Ectodermal cell (in vitro differentiated cells): ENCODE measurements around the gene DNAJB1.

ENCODE experiments used
- H3K27ac ChIP-seq: 2 replicates; pipeline ENCODE4 v1.7.0; 2013; ENCODE audit warnings: mild to moderate bottlenecking, low read depth, low read length; ENCODE audit not compliant: insufficient read depth, poor library complexity, severe bottlenecking
- H3K27me3 ChIP-seq: 2 replicates; pipeline ENCODE4 v1.7.0; 2013; ENCODE audit warnings: mild to moderate bottlenecking, low read length; ENCODE audit not compliant: insufficient read depth, control insufficient read depth, poor library complexity, severe bottlenecking
- H3K36me3 ChIP-seq: one replicate; pipeline ENCODE4 v1.7.0; 2013; ENCODE audit warnings: low read length; ENCODE audit not compliant: control insufficient read depth, insufficient read depth
- H3K4me1 ChIP-seq: one replicate; pipeline ENCODE4 v1.7.0; 2013; ENCODE audit warnings: low read length; ENCODE audit not compliant: control insufficient read depth, insufficient read depth
- H3K4me3 ChIP-seq: 2 replicates; pipeline ENCODE4 v1.7.0; 2013; ENCODE audit warnings: low read depth, low read length, control low read depth; ENCODE audit not compliant: insufficient read depth
- H3K9me3 ChIP-seq: 2 replicates; pipeline ENCODE4 v1.7.0; 2013; ENCODE audit warnings: mild to moderate bottlenecking, low read length, moderate library complexity; ENCODE audit not compliant: control insufficient read depth
- WGBS, 2 experiments: methylation state at CpG; one replicate each; pipeline ENCODE4 v1.1.7; 2013; ENCODE audit warnings: missing lambda C conversion rate in 2 of 2; 5-methylcytosine and 5-hydroxymethylcytosine counted together

The DNAJB1 gene

GRCh38 chr19:14561847-14562351 is 43.7 kb upstream of the DNAJB1 start:
- H3K27ac ChIP-seq, result no peak overlapping the region
- H3K4me1 ChIP-seq, result peaks cover 46% of the 10 kb centered on the region
- H3K27me3 ChIP-seq, result no peaks in the 10 kb centered on the region
- H3K9me3 ChIP-seq, result no peaks in the 10 kb centered on the region
- 81 to 82% methylated on average over 22 of the region's 22 CpGs for WGBS, 2 experiments
- H3K36me3 ChIP-seq, result peaks cover 6% of the 10 kb centered on the region
- no peak overlapping the region for H3K4me3 ChIP-seq

DNA sequence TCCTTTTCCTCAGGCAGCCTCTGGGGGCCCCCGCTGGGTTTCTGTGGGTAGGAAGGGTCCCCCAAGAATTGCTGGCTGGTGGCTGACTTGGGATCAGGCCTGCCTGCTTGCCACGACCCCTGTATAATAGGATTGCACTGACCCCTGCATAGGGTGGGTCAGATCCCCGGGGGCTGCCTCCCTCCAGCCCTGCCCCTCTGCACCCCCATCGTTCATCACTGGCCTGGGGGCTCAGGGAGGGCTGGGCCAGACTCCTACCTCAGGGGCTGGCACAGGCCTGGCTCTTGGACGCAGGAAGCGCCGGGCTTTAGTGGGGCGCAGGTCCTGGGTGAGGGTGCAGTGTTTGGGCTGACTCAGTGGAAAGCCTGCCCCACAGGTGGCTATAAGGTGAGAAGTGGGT is 43.1 kb upstream of the DNAJB1 start:
- Histone ChIP-seq H3K4me1 (peaks cover 46% of the 10 kb centered on the region), H3K27me3 (no peaks in the 10 kb centered on the region), H3K36me3 (peaks cover 6% of the 10 kb centered on the region), H3K4me3 (no peak overlapping the region), H3K27ac (no peak overlapping the region), H3K9me3 (no peaks in the 10 kb centered on the region)
- WGBS, 2 experiments, result 90 to 91% methylated on average over 8 of the region's 8 CpGs

- 87 to 91% methylated on average over 6 of the region's 6 CpGs for WGBS, 2 experiments
- Histone ChIP-seq H3K4me3 (no peak overlapping the region), H3K36me3 (peaks cover 3% of the 10 kb centered on the region), H3K4me1 (peaks cover 46% of the 10 kb centered on the region), H3K27ac (no peak overlapping the region), H3K27me3 (no peaks in the 10 kb centered on the region), H3K9me3 (no peaks in the 10 kb centered on the region)
Observed at GRCh38 chr19:14560776-14561108, 42.5 kb upstream of the DNAJB1 start.

GRCh38 chr19:14559916-14560775 is 41.9 kb upstream of the DNAJB1 start:
- no peak overlapping the region for H3K4me3 ChIP-seq
- H3K27ac ChIP-seq, result no peak overlapping the region
- WGBS, 2 experiments, result 87 to 89% methylated on average over 27 of the region's 28 CpGs
- no peaks in the 10 kb centered on the region for H3K27me3 ChIP-seq
- H3K4me1 ChIP-seq, result peaks cover 46% of the 10 kb centered on the region
- H3K36me3 ChIP-seq, result peaks cover 3% of the 10 kb centered on the region
- H3K9me3 ChIP-seq, result no peaks in the 10 kb centered on the region

GRCh38 chr19:14558370-14559066 is 40.3 kb upstream of the DNAJB1 start:
- 77 to 79% methylated on average over 23 of the region's 23 CpGs for WGBS, 2 experiments
- H3K4me3 ChIP-seq, result no peak overlapping the region
- no peak overlapping the region for H3K27ac ChIP-seq
- H3K36me3 ChIP-seq, result no peaks in the 10 kb centered on the region
- H3K9me3 ChIP-seq, result no peaks in the 10 kb centered on the region
- no peaks in the 10 kb centered on the region for H3K27me3 ChIP-seq
- H3K4me1 ChIP-seq, result peaks cover 46% of the 10 kb centered on the region

DNA sequence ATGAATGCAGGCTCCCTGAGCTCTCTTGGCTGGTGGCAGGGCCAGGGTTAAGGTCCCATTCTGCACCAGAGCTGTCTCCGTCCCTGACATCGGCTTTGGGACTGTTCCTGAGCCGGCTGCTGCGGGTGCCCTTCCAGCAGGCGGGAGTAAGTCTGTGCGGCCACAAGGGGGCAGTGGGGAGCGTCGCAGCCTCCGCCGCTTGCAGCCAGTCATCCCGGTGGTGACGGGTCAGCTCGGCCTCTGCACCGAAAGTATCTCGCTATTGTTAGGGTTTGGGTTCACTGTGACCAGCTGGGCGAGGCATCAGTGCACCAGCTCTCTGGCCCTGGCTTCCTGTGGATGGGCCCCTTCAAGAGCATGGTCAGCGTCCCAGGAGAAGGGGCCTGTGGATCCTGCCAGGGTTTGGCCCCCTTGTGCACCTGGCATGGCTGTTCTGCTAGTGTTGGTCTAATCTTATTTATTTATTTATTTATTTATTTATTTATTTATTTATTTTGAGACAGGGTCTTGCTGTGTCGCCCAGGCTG is 38.5 kb upstream of the DNAJB1 start:
- no peaks in the 10 kb centered on the region for H3K27me3 ChIP-seq
- no peaks in the 10 kb centered on the region for H3K36me3 ChIP-seq
- no peak overlapping the region for H3K27ac ChIP-seq
- peaks cover 32% of the 10 kb centered on the region for H3K4me1 ChIP-seq
- WGBS, 2 experiments, result 15 to 16% methylated on average over 18 of the region's 18 CpGs
- no peak overlapping the region for H3K4me3 ChIP-seq
- no peaks in the 10 kb centered on the region for H3K9me3 ChIP-seq

- Histone ChIP-seq H3K4me1 (peaks cover 26% of the 10 kb centered on the region), H3K27ac (no peak overlapping the region), H3K9me3 (no peaks in the 10 kb centered on the region), H3K36me3 (no peaks in the 10 kb centered on the region), H3K27me3 (no peaks in the 10 kb centered on the region), H3K4me3 (no peak overlapping the region)
- WGBS, 2 experiments, result 90 to 94% methylated on average over 12 of the region's 12 CpGs
Observed at GRCh38 chr19:14555918-14556661, 37.9 kb upstream of the DNAJB1 start.

GRCh38 chr19:14554382-14554812 is 36.2 kb upstream of the DNAJB1 start:
- Histone ChIP-seq H3K4me1 (peaks cover 12% of the 10 kb centered on the region), H3K27ac (no peak overlapping the region), H3K4me3 (no peak overlapping the region), H3K27me3 (no peaks in the 10 kb centered on the region), H3K36me3 (no peaks in the 10 kb centered on the region), H3K9me3 (no peaks in the 10 kb centered on the region)
- 73 to 76% methylated on average over 6 of the region's 6 CpGs for WGBS, 2 experiments

DNA sequence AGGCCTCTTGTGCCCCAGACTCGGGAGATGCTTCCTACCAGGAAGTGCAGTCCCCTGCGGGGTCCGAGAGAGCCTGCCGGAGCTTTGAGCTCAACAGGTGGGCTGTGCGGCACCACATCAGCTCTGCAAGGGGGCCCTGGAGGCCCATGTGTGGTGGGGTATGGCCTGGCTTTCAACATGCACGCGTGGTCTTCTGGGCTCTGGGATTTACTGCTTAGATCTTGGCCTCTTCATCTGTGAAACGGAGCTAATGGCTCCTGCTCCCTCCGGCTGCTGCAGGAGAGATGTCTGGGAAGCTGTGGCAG is 35.7 kb upstream of the DNAJB1 start:
- H3K27ac ChIP-seq, result no peak overlapping the region
- no peaks in the 10 kb centered on the region for H3K9me3 ChIP-seq
- H3K36me3 ChIP-seq, result peaks cover 1% of the 10 kb centered on the region
- no peak overlapping the region for H3K4me3 ChIP-seq
- peaks cover 8% of the 10 kb centered on the region for H3K4me1 ChIP-seq
- H3K27me3 ChIP-seq, result no peaks in the 10 kb centered on the region
- 85 to 86% methylated on average over 9 of the region's 9 CpGs for WGBS, 2 experiments
